CD4-positive, alpha-beta T cell treated with Interleukin-4 for 1 hour (primary cell): ENCODE data around the gene FHOD3.
"Not testable (repeated sequence)": the region's sequence is repeated elsewhere in the genome, so short reads cannot be mapped to it uniquely, and the experiment has no call there.

Source experiments
- DNase-seq, 2 donors: peaks; one replicate each; pipeline ENCODE4 v3.0.0-alpha.2; 2020 to 2022

FHOD3 gene

GRCh38 chr18:36455931-36456330 lies 158.4 kb downstream of the FHOD3 start:
- DNase-seq = no peak

DNA sequence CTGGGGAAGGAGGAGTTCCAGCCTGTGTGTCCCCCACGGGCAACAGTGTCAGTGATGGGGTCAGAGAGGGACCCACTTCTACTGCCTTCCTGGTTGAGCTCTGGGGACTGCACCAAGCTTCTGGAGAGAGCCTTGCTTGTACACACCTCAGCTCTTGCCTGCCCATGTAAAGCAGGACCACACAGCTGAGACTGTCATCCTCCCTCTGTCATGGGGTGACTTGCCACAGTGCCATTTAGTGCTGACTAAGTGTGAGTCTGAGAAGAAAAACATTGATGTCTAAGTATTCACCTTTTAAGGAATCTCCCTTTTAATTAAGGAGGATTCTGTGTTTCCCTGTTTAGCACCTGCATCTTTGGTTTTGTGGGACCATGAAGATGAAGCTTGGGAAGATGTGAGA lies 159.1 kb downstream of the FHOD3 start:
- DNase-seq = no peak

DNA sequence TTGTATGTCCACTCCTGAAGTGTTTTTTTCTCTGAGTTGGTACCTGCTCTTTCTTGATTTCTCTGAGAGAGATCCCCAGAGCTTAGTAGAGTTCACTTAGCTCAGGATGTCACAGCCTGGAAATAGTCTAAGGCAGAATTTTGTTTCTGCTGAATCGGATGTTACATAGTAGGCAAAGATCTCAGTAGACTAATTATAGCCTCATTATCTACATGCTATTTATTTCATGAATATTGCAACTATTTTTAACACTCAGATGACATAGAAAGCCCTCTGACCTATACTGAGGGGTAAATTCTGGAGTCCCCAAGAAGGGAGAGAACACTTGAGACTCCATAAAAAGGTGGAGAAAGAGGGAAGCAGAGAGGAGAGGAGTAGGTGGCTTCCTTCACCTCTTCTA lies 160.2 kb downstream of the FHOD3 start:
- no peak for DNase-seq

GRCh38 chr18:36458306-36458705 lies 160.8 kb downstream of the FHOD3 start:
- no peak for DNase-seq

- DNase-seq = no peak
These were observed 161.7 kb downstream of the FHOD3 start for GRCh38 chr18:36459203-36459602.

DNA sequence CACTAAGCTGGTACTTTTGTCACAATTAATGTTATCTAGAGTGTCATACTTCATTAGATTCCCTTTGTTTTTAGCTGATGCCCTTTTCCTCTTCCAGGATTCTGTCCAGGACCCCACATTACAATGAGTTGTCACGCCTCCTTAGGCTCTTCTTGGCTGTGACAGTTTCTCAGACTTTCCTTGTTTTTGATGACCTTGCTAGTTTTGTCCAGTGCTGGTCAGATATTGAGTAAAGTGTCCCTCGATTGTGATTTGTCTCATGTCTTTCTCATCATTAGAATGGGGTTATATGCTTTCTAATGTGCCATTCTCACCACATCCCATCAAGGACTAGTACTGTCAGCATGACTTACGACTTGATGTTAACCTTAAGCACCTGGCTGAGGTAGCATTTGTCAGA lies 162.3 kb downstream of the FHOD3 start:
- DNase-seq = no peak

DNA sequence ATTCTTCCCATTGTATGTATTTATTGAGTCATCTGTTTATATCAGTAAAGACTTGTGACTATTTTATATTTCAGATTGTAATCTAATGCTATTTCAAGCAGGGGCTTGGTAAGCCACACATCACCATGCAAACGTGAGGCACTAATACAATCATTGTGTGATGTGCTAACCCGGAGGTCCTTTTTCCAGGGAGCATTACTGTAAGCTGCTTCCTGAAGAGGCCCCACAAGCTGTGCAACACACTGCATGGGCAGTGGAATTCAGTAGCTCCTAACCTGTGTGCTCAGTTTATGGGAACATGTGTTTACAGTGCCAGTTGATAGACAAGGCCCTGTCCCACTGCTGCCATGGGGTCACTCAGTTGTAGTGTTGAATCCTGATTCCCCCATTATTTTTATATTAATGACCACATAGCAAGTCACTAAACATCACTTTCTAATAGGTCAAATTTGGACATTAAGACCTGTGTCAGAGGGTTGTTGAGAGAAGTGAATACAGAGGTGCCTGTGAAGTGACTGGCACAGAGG lies 162.9 kb downstream of the FHOD3 start:
- no peak for DNase-seq

GRCh38 chr18:36460854-36461253 lies 163.3 kb downstream of the FHOD3 start:
- no peak for DNase-seq

DNA sequence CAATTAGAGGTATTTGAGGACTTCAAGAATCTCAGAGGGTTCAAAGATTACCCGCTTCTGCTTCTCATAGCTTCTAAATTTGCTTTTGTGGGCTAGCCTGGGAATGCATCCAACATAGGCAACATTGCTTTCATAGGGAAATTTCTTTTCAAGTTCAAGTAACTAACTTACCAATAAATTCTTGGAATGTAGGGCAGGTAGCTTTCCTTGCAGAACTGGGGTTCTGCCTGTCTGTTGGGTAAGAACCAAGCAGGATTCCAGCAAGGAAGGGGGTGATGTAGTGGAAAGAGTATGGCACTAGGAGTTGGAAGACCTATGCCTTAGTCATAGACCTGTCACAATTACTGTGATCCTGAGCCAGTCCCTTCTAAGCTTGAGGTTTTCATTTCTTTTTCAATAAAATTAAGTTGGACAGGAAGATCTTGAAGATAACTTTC lies 164.1 kb downstream of the FHOD3 start:
- no peak for DNase-seq

GRCh38 chr18:36463516-36463915 lies 166.0 kb downstream of the FHOD3 start:
- not testable (repeated sequence) for DNase-seq

- DNase-seq = no peak
These were observed 166.7 kb downstream of the FHOD3 start for GRCh38 chr18:36464126-36464651.

DNA sequence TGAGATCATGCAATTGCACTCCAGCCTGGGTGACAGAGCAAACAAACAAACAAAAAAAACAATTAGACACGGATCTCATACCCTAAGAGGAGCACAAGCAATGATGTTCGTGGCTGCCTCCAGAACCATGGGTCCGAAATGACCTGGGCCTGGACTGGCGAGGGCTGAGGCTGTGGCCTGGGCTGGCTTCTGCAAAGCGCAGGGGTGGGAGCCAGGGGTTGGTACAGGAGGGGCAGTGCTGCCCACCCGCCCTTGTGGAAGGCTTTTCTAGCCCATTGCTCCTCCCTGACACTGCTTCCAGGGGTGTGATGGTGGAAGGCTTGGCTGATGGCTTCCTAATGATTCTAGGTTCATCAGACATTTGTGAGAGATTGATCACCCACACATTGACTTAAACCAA lies 167.8 kb downstream of the FHOD3 start:
- DNase-seq = no peak

GRCh38 chr18:36465970-36466369 lies 168.5 kb downstream of the FHOD3 start:
- DNase-seq = no peak

DNA sequence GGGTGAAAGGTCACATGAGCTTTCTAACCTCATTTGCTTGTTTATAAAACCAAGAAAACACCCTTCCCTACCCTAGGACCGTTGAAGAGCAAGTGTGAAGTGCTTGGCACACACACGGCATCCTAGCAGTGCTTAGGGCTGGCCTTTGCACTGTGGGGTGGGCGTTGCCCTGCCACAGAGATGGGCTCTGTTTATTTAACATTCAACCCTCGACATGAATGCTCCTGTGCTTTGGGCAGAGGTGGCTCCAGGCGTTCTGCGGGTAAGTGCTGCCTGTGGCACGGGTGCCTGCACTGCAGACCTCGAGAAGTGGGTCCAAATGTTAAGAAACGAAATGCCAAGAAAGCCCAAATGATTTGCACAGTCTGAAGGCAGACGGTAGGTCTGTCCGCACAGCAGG lies 170.1 kb downstream of the FHOD3 start:
- no peak for DNase-seq

DNA sequence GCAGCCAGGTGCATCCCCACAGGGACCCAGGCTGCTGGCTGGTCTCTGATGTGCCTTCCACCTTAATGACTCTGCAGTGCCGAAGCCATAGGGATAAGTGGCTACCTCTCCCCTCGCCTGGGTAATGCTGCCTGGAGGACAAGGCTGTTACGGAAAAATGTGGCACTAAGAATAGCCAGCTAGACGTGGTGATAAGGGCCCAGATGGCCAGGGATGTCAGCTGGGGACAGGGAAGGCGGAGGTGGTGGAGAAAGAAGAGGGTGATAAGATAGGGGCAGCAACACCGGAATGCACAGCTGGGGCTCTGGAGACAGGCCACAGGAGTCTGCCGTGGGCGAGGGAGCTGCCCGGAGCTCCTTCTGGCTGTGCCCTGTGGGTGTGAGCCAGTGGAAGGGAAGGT lies 170.6 kb downstream of the FHOD3 start:
- no peak for DNase-seq

GRCh38 chr18:36469461-36469860 lies 171.9 kb downstream of the FHOD3 start:
- no peak for DNase-seq

DNA sequence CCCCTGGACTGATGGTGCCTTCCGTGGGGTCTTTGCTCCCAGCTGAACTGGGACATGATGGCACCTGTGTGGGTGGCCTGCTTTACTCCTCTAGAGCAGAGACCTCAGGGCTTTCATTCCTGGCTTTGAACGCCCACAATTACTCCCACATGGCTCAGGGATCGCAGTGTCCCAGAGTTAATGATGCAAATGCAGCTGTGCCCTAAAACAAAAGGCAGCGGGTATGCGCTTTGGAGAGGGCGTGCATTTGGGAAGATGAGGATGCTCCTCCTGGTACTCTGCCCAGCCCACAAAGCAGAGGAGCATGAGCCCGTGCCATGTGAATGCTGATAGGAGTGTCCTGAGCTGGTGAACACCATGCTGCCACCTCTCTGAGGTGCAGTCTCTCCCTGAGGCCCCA lies 173.4 kb downstream of the FHOD3 start:
- no peak for DNase-seq

DNA sequence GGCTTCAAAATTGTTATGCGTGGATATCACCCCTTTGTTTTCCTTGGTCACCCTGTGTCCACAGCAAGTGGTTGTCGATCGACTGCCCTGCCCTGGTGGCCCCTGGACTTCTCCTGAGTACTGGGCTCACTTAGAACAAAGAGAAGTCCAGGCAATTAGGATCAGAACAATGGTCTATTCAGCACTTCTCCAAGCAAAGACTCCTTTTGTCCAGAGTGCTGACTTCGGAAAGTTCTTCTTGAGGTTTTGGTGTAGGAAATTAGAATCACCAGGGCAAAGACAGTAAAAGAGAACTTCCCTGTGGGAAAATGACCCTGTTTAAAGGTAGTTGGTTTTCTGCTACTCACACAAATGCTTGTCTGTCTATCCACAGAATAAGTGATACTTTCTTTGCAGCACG lies 173.9 kb downstream of the FHOD3 start:
- DNase-seq = no peak

DNA sequence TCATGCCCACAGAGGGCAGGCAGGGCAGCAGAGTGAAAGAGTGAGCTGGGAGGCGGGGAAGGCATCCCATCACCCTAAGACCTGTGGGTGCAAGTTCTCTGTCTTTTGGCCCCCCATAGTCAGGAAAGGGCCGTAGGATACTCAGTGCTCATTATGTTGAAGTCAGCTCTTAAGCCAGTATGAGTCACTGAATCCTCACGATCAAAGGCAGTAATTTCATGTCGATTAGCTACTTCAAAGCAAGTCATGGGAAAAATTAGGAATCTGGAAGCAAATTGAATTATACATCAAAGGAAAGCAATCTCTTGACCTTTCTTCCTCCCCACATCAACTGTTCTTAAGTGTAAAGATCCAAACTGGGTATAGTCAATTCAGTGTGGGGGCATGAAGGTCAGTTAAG lies 178.9 kb downstream of the FHOD3 start:
- no peak for DNase-seq

DNA sequence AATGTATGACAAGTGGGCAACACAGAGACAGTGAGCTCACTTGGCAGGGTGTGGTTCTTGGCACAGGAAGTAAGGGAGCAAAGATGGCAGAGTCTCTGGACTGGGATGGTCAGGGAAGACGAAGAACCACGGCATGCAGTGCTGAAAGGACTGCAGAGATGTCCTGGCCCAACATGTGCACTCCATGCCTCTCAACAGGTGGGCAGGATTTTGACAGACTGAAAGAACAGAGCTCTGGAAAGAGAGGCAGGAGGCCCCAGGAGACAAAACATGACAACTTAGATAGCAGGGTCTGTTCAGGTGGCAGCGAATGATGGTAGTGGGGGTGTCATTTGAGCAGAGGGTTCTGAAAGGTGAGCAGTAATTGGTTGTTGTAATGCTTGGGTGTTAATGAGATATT lies 180.3 kb downstream of the FHOD3 start:
- no peak for DNase-seq

GRCh38 chr18:36481201-36481657 lies 183.7 kb downstream of the FHOD3 start:
- no peak for DNase-seq

- no peak for DNase-seq
These were observed 184.4 kb downstream of the FHOD3 start for GRCh38 chr18:36481935-36482334.

DNA sequence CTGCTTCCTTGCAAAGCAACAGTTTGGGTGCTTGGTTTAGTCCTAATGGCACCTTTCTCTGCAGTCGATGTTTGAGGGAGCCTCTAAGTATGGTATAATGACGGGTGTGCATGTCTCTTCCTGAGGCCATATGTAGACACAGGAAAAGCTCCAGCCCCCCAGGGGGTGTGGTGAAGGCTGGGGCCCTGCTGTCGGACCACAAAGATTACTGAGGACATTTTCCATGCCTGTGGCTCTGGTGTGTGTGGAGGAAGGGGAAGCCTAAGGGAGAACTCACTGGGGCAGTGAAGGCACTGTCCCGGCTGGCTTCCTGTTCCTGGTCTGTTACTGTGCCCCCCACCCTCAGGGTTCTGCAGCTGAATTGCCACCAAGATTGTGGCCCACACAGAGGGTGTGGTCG lies 187.1 kb downstream of the FHOD3 start:
- DNase-seq = no peak

GRCh38 chr18:36485772-36486171 lies 188.3 kb downstream of the FHOD3 start:
- DNase-seq = no peak

- DNase-seq = no peak
These were observed 190.6 kb downstream of the FHOD3 start for GRCh38 chr18:36488131-36488530.

DNA sequence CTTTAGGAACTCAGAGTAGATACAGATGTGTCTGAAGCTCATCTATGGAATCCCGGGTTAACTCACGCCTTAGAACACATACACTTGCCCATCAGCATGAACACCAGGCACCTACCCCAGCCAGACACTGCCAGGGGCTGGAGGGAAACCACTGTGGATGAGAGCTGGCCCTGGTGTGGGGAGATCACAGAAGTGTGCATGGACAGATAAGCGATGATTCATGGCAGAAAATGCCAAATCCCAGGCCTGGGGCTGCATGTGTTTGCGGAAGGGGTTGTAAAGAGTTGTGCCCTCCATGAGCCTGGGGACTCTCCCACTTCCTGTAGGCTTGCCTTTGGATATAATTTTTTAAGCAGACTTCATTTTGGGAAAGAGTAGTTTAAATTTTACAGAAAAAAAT lies 193.4 kb downstream of the FHOD3 start:
- no peak for DNase-seq
